NCI-H748 treated with DMSO at 0.1 percent for 48 hours (cell line): Measurements from ENCODE around the gene GINS1.
"Not testable (repeated sequence)": the region's sequence is repeated elsewhere in the genome, so short reads cannot be mapped to it uniquely, and the experiment has no call there.

Source experiments
- DNase-seq: peaks from one replicate; lab custom pipeline; 2025; lab: John Stamatoyannopoulos, UW

The GINS1 gene

DNA sequence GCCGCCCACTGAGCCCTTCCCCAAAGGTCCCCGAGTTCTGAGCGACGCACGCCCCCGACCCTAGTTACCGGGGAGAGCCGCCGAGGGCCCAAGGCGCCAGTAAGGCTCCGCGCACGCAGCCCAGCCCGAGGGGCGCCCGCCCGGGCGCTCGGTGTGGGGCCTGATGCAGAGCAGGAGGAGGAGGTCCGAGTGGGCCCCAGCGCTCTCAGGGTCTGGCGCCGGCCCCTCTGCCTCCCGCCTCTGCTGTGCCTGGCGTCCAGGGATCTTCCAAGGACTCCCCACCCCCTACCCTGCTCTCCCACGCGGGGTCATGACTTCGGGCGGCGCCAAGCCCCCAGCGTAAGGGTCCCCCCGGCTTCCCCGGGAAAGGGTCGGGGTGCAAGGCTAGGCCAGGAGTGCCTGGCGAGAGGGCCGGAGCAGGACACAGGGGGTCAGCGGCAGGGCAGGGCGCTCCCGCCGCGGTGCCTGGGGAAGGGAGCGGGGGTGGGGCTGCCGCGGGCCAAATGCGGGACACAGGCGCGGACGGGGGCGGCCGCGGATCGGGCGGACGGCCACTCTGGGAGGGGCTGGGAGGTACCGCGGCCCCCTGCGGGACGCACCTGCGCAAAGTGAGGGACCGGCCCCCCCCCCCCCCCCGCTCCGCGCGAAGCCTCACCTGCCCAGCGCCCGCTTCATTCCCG lies 17.5 kb upstream of the GINS1 start:
- DNase-seq: peak; percentile 23

DNA sequence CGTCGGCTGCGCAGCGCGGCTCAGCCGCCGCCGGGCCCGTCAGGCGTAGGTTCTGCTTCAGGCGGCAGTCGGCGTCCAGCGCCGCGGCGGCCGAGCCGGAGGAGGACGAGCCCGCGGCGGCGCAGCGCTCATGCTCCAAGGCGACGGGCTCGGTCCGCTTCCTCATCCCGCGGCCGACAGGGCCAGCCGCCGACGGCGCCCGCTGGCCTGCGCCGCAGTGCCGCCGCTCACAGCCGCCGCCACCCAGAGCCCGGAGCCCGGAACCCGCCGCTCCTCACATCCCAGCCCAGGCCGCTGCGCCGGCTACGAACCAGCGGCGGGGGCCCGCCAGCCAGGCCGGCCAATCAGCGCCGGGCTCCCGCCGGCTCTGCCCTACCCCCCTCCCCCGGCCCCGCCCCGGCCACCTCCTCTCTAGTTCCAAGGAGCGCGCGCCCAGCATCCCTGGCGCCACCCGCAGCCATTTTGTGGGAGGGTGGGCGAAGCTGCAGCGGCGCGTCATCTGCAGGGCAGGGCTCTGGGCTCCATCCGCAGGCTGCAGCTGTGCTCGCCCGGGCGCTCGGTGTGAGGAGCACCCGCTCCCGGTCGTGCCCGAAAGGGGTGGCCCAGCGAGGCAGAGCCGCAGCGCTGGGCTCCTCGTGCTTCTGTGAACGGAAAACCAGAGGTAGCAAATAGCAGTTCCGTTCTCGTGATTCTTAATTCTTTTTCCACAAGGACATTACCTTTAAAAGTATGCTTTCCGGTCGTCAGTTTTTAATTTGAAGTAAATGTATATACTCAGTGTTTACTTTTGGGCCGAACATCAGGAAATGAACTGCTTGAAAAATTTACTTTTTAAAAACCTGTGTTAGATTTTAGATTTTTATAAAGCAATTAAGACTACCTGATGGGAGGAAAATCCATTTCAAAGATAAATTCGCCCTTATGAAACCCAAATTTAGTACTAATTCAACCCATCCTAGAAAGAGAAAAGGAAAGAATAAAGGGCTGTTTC lies 16.6 kb upstream of the GINS1 start, which contains the start of gene ABHD12:
Gene ABHD12 (minus strand): TSS at position 298 of the 991 bp plus-strand sequence. CDS start 132 bp downstream, at position 166.
- DNase-seq: peak; percentile 94

- no peak for DNase-seq
Observed at GRCh38 chr20:25394276-25394675, 13.2 kb upstream of the GINS1 start.

DNA sequence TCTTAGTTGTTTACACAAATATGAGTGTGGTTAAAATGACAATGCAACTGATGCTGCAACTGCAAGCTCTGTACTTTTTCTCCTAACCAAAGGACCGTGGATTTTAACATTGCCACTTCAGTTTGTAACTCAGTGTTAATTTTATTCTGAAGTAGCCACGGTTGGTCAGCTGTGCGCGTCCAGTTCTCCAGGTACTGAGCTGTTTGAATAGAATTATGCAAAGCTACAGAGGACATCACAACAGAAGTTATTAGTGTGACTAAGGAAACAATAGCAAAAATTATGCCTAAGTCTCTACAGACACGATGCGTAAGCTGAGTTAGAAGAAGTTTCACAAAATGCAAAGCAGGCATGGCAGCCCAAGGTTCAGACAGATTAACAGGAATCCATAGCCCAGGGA lies 12.5 kb upstream of the GINS1 start:
- DNase-seq: no peak

GRCh38 chr20:25397096-25397495 lies 10.4 kb upstream of the GINS1 start:
- no peak for DNase-seq

DNA sequence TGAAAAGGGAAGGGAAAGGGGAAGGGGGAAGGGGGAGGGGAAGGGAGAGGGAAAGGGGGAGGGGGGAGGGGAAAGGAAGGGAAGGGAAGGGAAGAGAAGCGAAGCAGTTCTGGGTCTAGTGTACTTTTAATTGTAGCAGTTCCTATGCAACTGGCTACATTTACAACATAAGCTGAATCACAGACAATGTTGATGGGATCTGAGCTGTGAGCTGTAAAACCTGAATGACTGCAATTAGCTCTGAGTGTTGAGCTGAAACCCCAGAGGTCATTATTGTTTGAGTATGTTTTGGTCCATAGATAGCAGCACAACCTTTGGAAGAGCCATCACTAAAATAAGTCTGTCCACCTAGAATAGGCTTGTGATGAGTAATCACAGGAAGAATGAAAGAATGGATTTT lies 9.7 kb upstream of the GINS1 start:
- DNase-seq: peak; percentile 38

DNA sequence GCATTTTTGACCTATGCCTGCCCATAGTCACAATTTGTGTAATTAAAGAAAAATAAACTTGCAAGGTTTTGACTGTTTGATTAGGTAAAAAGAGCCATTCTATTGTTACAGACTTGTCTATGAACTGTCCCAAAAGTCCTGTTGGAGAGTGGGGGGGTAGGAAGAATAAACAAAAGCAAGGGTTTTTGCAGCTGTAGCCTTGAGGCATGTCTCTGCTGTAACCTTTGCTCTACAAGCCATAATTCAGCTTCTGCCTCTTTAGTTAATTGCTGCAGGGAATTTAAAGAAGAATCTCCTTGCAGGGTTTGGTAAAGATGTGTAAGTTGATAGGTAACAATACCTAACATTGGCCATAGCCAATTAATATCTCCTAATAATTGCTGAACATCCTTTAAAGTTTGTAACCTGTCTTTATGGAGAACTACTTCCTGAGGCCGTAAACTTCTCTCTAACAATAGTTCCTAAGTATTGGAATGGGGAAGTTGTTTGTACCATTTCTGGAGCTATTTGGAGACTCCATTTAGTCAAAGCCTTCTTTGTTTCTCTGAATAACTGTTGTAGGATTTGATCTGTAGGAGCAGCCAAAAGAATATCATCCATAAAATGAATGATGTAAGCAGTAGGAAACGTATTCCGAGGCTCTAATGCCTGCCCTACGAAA lies 9.0 kb upstream of the GINS1 start:
- DNase-seq: no peak

DNA sequence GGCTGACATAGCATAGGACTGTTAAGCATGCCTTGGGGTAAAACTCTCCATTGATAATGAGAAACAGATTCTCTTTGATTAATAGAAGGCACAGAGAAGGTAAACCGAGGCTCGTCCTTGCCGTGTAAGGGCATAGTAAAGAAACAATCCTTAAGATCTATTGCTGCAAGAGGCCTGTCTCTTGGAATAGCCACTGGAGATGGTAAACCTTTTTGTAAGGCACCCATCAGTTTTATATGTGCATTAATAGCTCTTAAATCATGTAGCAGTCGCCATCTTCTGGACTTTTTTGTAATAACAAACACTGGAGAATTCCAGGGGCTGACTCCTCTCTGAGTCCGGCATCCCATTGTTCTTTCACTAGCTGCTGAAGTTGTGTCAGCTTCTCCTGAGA lies 8.4 kb upstream of the GINS1 start:
- DNase-seq: peak; percentile 72

GRCh38 chr20:25400291-25400732 lies 7.2 kb upstream of the GINS1 start:
- not testable (repeated sequence) for DNase-seq

GRCh38 chr20:25402583-25402982 lies 4.9 kb upstream of the GINS1 start:
- DNase-seq: no peak

DNA sequence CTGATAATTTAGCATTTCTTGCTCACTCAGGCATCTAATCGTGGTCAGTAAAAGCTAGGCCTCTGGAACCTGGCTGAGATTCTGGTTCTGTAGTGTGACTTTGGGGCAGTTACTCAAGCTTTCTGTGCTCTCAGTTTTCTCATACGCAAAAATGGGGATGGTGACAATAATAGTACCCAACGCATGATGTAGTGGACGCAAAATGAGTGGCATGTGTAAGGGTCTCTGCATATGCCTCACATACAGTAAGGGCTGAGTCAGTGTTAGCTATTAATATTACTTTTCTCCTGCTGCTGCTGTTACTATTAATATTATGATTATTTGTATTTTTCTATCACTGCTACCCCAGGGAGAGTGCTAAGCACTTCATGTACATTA lies 686 bp downstream of the GINS1 start:
- DNase-seq: peak; percentile 26

DNA sequence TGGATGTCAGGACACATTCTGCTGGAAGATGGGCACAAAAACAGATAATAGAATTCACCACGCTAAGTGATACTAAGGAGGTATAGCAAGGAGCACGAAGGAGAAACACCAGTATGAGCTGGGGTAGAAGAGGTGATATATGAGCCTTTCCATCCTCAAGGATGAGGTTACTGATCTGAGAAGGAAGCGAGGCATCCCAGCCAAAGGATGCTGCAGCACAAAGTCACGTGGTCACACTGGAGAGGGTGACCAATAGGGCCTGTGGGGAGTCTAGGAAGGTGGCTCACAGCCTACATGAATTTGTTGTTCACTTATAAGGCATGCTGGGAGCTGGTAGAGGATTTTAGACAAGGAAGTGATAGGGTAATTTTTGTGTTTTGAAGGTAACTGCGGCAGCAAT lies 1.4 kb downstream of the GINS1 start:
- DNase-seq: no peak

GRCh38 chr20:25418776-25419175 lies 11.3 kb downstream of the GINS1 start:
- DNase-seq: no peak

GRCh38 chr20:25421102-25421501 lies 13.6 kb downstream of the GINS1 start:
- DNase-seq: no peak

GRCh38 chr20:25422032-25422431 lies 14.6 kb downstream of the GINS1 start:
- DNase-seq: no peak

- DNase-seq: no peak
Observed at GRCh38 chr20:25424536-25424935, 17.1 kb downstream of the GINS1 start.

DNA sequence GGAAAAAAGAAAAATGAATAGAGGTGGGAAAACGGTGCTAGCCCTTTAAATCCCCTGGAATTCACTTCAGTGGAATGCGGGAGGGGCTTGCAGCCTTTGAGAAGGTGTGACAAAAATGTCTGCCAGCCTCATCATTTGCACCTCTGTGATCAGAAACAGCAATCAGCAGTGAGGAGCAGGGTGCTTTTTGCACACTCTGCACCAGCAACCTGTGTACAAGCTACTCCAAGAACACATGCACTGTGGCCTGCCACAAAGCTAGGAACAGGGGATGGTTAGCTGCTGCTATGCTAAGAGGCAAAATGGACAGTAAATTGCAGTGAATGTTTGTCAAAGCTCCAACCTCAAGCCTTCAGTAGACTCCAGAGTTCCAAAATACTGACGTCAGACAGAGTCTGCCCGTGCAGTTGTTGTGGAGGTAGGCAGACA lies 29.7 kb downstream of the GINS1 start:
- DNase-seq: no peak

GRCh38 chr20:25439328-25439727 lies 31.9 kb downstream of the GINS1 start:
- no peak for DNase-seq

- no peak for DNase-seq
Observed at GRCh38 chr20:25444556-25444955, 37.1 kb downstream of the GINS1 start.

DNA sequence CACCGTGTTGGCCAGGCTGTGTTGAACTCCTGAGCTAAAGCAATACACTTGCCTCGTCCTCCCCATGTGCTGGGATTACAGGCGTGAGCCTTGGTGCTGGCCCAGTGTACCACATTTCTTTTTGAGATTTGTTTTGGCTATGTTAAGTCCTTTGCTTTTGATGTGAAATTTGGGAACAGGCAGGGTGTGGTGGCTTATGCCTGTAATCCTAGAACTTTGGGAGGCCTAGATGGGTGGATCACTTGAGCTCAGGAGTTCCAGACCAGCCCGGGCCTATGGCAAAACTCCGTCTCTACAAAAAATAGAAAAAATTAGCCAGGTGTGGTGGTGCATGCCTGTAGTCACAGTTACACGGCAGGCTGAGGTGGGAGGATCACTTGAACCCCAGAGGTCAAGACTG lies 40.2 kb downstream of the GINS1 start:
- DNase-seq: no peak

DNA sequence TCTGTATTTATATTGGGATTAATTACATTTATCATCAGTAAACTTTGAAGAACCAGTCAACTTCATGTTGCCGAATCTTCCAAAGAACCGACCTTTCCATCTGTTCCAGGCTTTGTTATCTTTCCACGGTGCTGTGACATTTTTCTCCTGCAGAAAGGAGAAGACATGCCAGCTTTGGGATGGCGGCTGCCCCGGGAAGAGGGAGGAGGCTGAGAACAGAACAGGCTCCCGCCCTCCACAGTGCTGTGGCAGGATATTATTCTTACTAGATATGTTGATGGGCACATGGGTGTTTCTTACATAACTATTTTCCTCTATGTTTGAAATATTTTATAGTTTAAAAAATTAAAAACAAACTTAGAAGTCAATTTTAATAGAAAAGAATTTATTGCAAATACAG lies 44.9 kb downstream of the GINS1 start:
- no peak for DNase-seq

- no peak for DNase-seq
Observed at GRCh38 chr20:25453035-25453810, 45.8 kb downstream of the GINS1 start.
